Nephron progenitor cell (in vitro differentiated cells): ENCODE measurements around the gene P2RY8.

ENCODE experiments used
- DNase-seq: peaks from one replicate; pipeline ENCODE4 v3.0.0; 2021
- H3K27ac Mint-ChIP-seq: 2 replicates; pipeline ENCODE4 v1.8.0; 2021; ENCODE audit warnings: mild to moderate bottlenecking, moderate library complexity, mixed read lengths
- H3K27me3 Mint-ChIP-seq: 2 replicates; pipeline ENCODE4 v1.8.0; 2021; ENCODE audit warnings: mild to moderate bottlenecking, low read depth, mixed read lengths; ENCODE audit not compliant: poor library complexity
- H3K36me3 Mint-ChIP-seq: 2 replicates; pipeline ENCODE4 v1.8.0; 2021; ENCODE audit warnings: low read depth, mixed read lengths
- H3K4me1 Mint-ChIP-seq: 2 replicates; pipeline ENCODE4 v1.8.0; 2021; ENCODE audit warnings: mixed read lengths
- H3K4me3 Mint-ChIP-seq: 2 replicates; pipeline ENCODE4 v1.8.0; 2021; ENCODE audit warnings: mild to moderate bottlenecking, moderate library complexity, mixed read lengths
- H3K9me3 Mint-ChIP-seq: 2 replicates; pipeline ENCODE4 v1.8.0; 2021; ENCODE audit warnings: mild to moderate bottlenecking, moderate library complexity, mixed read lengths
- TF ChIP-seq, protein P1 (sequence below): fragments of 200-600 bp; sonication (generic); IDR thresholded peaks from 2 replicates; pipeline ENCODE4 v1.5.0; 2021; ENCODE audit warnings: antibody characterized with exemption

The P2RY8 gene

DNA sequence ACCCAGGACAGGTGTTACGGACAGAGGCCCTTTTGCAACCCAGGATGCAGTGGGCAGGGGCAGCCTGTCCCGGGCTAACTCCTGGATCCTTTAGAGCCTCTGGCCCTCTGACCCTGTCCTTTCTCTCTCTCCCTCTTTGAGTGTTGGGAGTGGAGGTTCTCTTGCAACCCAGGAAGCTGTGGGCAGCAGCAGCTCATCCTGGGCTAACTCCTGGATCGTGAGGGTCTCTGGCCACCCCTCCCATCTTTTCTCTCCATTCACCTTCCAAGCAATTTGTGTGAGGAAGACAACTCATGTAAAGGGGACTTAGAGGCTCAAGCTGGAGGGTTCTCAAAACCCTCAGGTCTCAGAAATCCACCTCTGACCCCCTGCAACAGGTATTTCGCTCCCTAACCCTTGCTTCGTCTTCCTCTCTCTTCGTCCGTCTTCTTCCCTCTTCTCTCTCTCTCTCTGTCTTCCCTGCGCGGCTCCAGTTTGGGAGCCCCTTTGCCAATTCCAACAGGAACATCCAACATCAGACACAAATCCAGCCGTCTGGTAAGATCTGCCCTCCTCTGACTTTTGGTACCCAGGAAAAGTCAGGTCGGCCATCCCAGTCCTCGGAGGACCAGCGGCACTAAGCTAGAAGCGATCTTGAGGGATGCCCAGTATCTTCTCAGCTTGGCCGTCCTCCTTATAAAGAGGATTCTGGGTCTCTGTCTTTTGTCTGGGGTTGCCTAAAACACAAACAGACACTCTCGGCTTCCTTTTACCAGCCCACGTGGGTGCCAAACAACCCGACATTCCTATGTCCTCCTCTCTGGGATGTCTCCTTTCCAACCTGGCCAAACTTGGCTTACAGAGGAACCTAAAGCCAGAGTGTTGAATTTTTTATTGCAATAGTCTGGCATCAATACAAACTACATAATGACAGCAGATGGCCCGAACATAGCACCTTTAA is 92.2 kb downstream of the P2RY8 start:
- no peak overlapping the region for H3K4me3 Mint-ChIP-seq
- peaks cover 16% of the 10 kb centered on the region for H3K27me3 Mint-ChIP-seq
- TF ChIP-seq, protein P1, sequence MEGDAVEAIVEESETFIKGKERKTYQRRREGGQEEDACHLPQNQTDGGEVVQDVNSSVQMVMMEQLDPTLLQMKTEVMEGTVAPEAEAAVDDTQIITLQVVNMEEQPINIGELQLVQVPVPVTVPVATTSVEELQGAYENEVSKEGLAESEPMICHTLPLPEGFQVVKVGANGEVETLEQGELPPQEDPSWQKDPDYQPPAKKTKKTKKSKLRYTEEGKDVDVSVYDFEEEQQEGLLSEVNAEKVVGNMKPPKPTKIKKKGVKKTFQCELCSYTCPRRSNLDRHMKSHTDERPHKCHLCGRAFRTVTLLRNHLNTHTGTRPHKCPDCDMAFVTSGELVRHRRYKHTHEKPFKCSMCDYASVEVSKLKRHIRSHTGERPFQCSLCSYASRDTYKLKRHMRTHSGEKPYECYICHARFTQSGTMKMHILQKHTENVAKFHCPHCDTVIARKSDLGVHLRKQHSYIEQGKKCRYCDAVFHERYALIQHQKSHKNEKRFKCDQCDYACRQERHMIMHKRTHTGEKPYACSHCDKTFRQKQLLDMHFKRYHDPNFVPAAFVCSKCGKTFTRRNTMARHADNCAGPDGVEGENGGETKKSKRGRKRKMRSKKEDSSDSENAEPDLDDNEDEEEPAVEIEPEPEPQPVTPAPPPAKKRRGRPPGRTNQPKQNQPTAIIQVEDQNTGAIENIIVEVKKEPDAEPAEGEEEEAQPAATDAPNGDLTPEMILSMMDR: no peak
- DNase-seq: no peak
- H3K36me3 Mint-ChIP-seq: peaks cover 92% of the 10 kb centered on the region
- no peak overlapping the region for H3K27ac Mint-ChIP-seq
- peaks cover 82% of the 10 kb centered on the region for H3K9me3 Mint-ChIP-seq
- no peaks in the 10 kb centered on the region for H3K4me1 Mint-ChIP-seq

DNA sequence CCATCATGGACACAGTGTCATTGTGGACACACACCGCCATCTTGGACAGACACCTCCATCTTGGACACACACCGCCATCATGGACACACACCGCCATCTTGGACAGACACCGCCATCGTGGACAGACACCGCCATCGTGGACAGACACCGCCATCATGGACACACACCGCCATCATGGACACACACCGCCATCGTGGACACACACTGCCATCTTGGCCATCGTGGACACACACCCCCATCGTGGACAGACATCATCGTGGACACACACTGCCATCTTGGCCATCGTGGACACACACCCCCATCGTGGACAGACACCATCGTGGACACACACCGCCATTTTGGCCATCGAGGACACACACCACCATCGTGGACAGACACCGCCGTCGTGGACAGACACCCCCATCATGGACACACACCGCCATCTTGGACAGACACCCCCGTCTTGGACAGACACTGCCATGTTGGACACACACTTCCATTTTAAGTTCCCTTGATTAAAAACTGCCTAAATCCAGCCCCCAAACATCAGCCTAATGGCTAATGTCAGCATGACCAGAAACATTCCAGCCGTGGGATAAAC is 93.4 kb downstream of the P2RY8 start:
- no peak for DNase-seq
- Mint-ChIP-seq H3K27me3 (peaks cover 14% of the 10 kb centered on the region), H3K36me3 (peaks cover 87% of the 10 kb centered on the region), H3K4me3 (no peak overlapping the region), H3K4me1 (no peaks in the 10 kb centered on the region), H3K27ac (no peak overlapping the region), H3K9me3 (peaks cover 75% of the 10 kb centered on the region)
- TF ChIP-seq, protein P1: no peak

DNA sequence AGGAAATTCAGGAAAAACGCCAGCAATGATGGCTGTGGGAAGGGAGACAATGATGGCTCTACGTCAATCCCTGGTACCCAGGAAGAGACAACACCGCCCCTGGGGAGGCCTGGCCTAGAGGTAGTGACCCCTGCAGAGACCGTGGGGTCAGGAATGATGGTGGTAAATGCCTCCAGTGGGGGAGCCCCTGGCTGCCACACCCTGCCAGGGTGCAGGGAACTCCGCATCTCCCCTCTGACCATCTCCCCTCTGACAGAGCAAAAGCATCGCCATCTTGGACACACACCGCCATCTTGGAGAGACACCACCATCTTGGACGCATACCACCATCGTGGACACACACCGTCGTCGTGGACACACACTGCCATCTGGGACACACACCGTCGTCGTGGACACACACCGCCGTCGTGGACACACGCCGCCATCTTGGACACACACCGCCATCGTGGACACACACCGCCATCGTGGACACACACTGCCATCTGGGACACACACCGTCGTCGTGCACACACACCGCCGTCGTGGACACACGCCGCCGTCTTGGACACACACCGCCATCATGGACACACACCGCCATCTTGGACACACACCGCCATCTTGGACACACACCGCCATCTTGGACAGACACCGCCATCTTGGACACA is 94.1 kb downstream of the P2RY8 start:
- no peak overlapping the region for H3K27ac Mint-ChIP-seq
- TF ChIP-seq, protein P1: no peak
- no peak for DNase-seq
- no peaks in the 10 kb centered on the region for H3K4me1 Mint-ChIP-seq
- H3K27me3 Mint-ChIP-seq: peaks cover 6% of the 10 kb centered on the region
- H3K36me3 Mint-ChIP-seq: peaks cover 87% of the 10 kb centered on the region
- H3K9me3 Mint-ChIP-seq: peaks cover 68% of the 10 kb centered on the region
- no peak overlapping the region for H3K4me3 Mint-ChIP-seq

DNA sequence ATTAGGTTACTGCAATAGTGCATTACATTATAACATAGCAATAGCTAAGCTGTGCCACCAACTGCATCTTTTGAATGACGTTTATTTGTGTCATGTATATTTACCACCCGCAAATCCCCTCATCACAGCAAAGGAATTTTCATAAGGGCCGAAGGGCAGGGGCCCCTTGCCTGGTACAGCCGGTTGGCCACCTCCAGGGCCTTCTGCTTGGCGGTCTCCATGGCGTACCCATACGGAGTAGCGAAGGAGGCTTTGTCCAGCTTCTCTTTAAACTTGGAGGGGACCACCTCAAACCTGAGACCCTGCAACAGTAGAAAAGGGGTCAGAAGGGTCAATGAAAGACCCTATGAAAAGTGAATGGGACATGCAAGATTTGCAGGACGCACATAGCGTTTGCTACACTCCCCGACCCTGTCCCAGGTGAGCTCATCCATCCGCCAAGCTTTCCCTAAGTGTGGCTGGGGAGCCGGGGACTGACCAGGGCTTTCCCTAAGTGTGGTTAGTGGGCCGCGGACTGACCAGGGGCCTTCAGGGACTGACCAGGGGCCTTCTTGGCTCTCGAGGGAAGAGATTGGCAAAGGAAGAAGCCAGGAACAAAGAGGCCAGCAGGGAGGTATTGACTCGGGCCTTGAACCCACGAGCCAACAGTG is 94.8 kb downstream of the P2RY8 start:
- Mint-ChIP-seq H3K9me3 (peaks cover 67% of the 10 kb centered on the region), H3K4me1 (no peaks in the 10 kb centered on the region)

DNA sequence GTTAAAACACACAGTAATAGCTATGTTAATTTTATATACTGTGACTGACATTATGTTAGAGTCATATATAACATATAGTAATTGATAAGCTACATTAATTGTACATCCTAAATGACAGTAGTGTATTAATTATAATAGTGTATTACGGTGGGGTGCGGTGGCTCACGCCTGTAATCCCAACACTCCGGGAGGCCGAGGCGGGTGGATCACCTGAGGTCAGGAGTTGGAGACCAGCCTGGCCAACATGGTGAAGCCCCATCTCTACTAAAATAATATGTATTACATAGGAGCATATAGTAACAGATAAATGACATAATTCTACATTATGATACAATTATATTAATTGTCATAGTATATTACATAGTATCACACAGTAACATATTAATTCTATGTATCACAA is 96.5 kb downstream of the P2RY8 start:
- Mint-ChIP-seq H3K4me3 (no peak overlapping the region), H3K27ac (no peak overlapping the region), H3K36me3 (peaks cover 84% of the 10 kb centered on the region), H3K27me3 (peaks cover 3% of the 10 kb centered on the region), H3K9me3 (peaks cover 51% of the 10 kb centered on the region), H3K4me1 (no peaks in the 10 kb centered on the region)
- DNase-seq: no peak
- TF ChIP-seq, protein P1: no peak

More for the DNA sequence above, 94.8 kb downstream of the P2RY8 start:
- no peak for DNase-seq
- peaks cover 3% of the 10 kb centered on the region for H3K27me3 Mint-ChIP-seq
- H3K27ac Mint-ChIP-seq: no peak overlapping the region
- H3K36me3 Mint-ChIP-seq: peaks cover 87% of the 10 kb centered on the region
- TF ChIP-seq, protein P1: no peak
- no peak overlapping the region for H3K4me3 Mint-ChIP-seq
